Keratinocyte (primary cell): Measurements from ENCODE around the gene AKAP6. TPM values are rescaled to one million over a fixed set of nuclear protein-coding genes. Genes with fewer than 3 reads are reported as not detected.

ENCODE experiments used
- DNase-seq: peaks from one replicate; pipeline ENCODE4 v3.0.0-alpha.2; 2011; ENCODE audit warnings: low read depth, missing footprints, low spot score
- FAIRE-seq: peaks from 2 replicates; lab custom pipeline; 2011; peaks lifted over from hg19 to GRCh38; lab: Jason Lieb, UNC
- H2AFZ ChIP-seq: 2 replicates; pipeline ENCODE4 v1.6.0; 2012; ENCODE audit warnings: low read length, control low read depth, inconsistent platforms; ENCODE audit not compliant: control insufficient read depth
- H3K27ac ChIP-seq: 2 replicates; pipeline ENCODE4 v1.5.1; 2011; ENCODE audit warnings: low read length; ENCODE audit not compliant: control insufficient read depth, insufficient read depth
- H3K27me3 ChIP-seq: 3 replicates; pipeline ENCODE4 v1.6.0; 2011; ENCODE audit warnings: low read length; ENCODE audit not compliant: control insufficient read depth, insufficient read depth; ENCODE audit errors: extremely low read depth
- H3K36me3 ChIP-seq, 2 experiments: 2 replicates in 1 of 2; 3 replicates in 1 of 2; pipeline ENCODE4 v1.5.1; 2011; ENCODE audit warnings: low read length in 2 of 2, mild to moderate bottlenecking in 1 of 2; ENCODE audit not compliant: control insufficient read depth in 2 of 2, insufficient read depth in 2 of 2; ENCODE audit errors: extremely low read depth in 1 of 2
- H3K4me1 ChIP-seq: 3 replicates; pipeline ENCODE4 v1.5.1; 2011; ENCODE audit warnings: low read length; ENCODE audit not compliant: control insufficient read depth, insufficient read depth; ENCODE audit errors: extremely low read depth
- H3K4me2 ChIP-seq: 3 replicates; pipeline ENCODE4 v1.6.0; 2011; ENCODE audit warnings: low read depth, low read length; ENCODE audit not compliant: control insufficient read depth, insufficient read depth; ENCODE audit errors: extremely low read depth
- H3K4me3 ChIP-seq, 3 experiments: fragments of 200-600 bp in 1 of 3; sonication (generic) in 1 of 3; 2 replicates in 2 of 3; 3 replicates in 1 of 3; pipeline ENCODE4 v1.5.1; 2011 to 2016; ENCODE audit warnings: low read length in 3 of 3, mild to moderate bottlenecking in 3 of 3, control low read depth in 2 of 3, inconsistent platforms in 1 of 3, low read depth in 1 of 3, mixed read lengths in 1 of 3, mixed run types in 1 of 3, moderate library complexity in 1 of 3; ENCODE audit not compliant: control insufficient read depth in 2 of 3, insufficient read depth in 2 of 3; ENCODE audit errors: extremely low read depth in 1 of 3
- H3K79me2 ChIP-seq: 2 replicates; pipeline ENCODE4 v1.6.0; 2012; ENCODE audit warnings: low read length; ENCODE audit not compliant: control insufficient read depth, insufficient read depth
- H3K9ac ChIP-seq: 3 replicates; pipeline ENCODE4 v1.6.0; 2011; ENCODE audit warnings: low read length; ENCODE audit not compliant: control insufficient read depth, insufficient read depth; ENCODE audit errors: extremely low read depth
- H3K9me1 ChIP-seq: 3 replicates; pipeline ENCODE4 v1.6.0; 2011; ENCODE audit warnings: low read length; ENCODE audit not compliant: control insufficient read depth, insufficient read depth; ENCODE audit errors: extremely low read depth
- H3K9me3 ChIP-seq: 2 replicates; pipeline ENCODE4 v1.5.1; 2012; ENCODE audit warnings: low read depth, low read length; ENCODE audit not compliant: control insufficient read depth
- H4K20me1 ChIP-seq: 3 replicates; pipeline ENCODE4 v1.6.0; 2011; ENCODE audit warnings: low read length; ENCODE audit not compliant: control insufficient read depth, insufficient read depth; ENCODE audit errors: extremely low read depth
- CTCF ChIP-seq, 3 experiments: IDR thresholded peaks in 1 of 3; conservative IDR thresholded peaks in 1 of 3; optimal IDR thresholded peaks in 1 of 3; 2 replicates in 2 of 3; 3 replicates in 1 of 3; pipeline versions ENCODE3 to v1.5.1; 2011; ENCODE audit warnings: low read length in 3 of 3, mild to moderate bottlenecking in 3 of 3, moderate library complexity in 2 of 3, control low read depth in 1 of 3, inconsistent platforms in 1 of 3; ENCODE audit not compliant: insufficient read depth in 2 of 3; ENCODE audit errors: extremely low read depth in 1 of 3
- EZH2 ChIP-seq: IDR thresholded peaks from one replicate; pipeline ENCODE4 v1.6.1; 2012; ENCODE audit warnings: inconsistent platforms, mild to moderate bottlenecking, low read length, moderate library complexity
- dilution Hi-C: fragments of 300-500 bp; cut with MboI; formaldehyde crosslinking; loops from one replicate; pipeline ENCODE4 v1.7.0; 2020; ENCODE audit warnings: low sequenced_read_pairs; ENCODE audit not compliant: extremely low pct_ligation_motif_present
- polyA plus RNA-seq, 5 experiments: library from polyadenylated mRNA; depleted of rRNA in 3 of 5; stranded (reverse) in 3 of 5; stranded (forward) in 1 of 5; unstranded in 1 of 5; fragments of >200 nt; gene quantifications; 1 replicate in 1 of 5; 2 replicates in 3 of 5; 3 replicates in 1 of 5; pipeline versions ENCODE4 v1.2.1 to v1.2.3, GENCODE V29; 2011 to 2012; ENCODE audit warnings: missing spikeins in 2 of 5, low read depth in 1 of 5, low replicate concordance in 1 of 5

The AKAP6 gene
- polyA plus RNA-seq, 1 donor (not counting 4 experiments of a cell fraction or from before 2014, with no cell fraction given) = 2.0 TPM

- DNase-seq = no peak
Observed at GRCh38 chr14:32559048-32559447, 229.9 kb downstream of the AKAP6 start.

GRCh38 chr14:32559590-32559989 lies 230.5 kb downstream of the AKAP6 start:
- H3K4me1 ChIP-seq = peaks cover 16% of the 10 kb centered on the region
- no peak for FAIRE-seq
- H3K9me3 ChIP-seq = no peaks in the 10 kb centered on the region
- H3K27me3 ChIP-seq = no peaks in the 10 kb centered on the region
- dilution Hi-C loops = no loop called here
- no peaks in the 10 kb centered on the region for H4K20me1 ChIP-seq
- H3K4me3 ChIP-seq = no peak overlapping the region
- no peak overlapping the region for H3K9ac ChIP-seq
- no peaks in the 10 kb centered on the region for H3K36me3 ChIP-seq
- no peak for TF ChIP-seq EZH2
- TF ChIP-seq CTCF (optimal IDR thresholded peaks at IDR 0.05 in 1 of 3, IDR thresholded peaks at IDR 0.05 in 1 of 3, conservative IDR thresholded peaks at IDR 0.05 in 1 of 3; ENCODE audit: extremely low read depth in 1 of 3, insufficient read depth in 2 of 3, low read length in 3 of 3) = no peak
- no peaks in the 10 kb centered on the region for H3K79me2 ChIP-seq
- no peak overlapping the region for H3K4me2 ChIP-seq
- no peaks in the 10 kb centered on the region for H3K9me1 ChIP-seq
- no peak for DNase-seq
- no peak overlapping the region for H2AFZ ChIP-seq
- peak overlapping the region; percentile 24 for H3K27ac ChIP-seq

More at GRCh38 chr14:32559048-32559447, 229.9 kb downstream of the AKAP6 start:
- Histone ChIP-seq H3K4me1 (peaks cover 14% of the 10 kb centered on the region), H3K4me3 (no peak overlapping the region), H3K9me1 (no peaks in the 10 kb centered on the region), H3K4me2 (no peak overlapping the region), H3K27me3 (no peaks in the 10 kb centered on the region), H4K20me1 (no peaks in the 10 kb centered on the region), H3K9ac (no peak overlapping the region), H2AFZ (no peak overlapping the region), H3K79me2 (no peaks in the 10 kb centered on the region), H3K27ac (no peak overlapping the region), H3K9me3 (no peaks in the 10 kb centered on the region), H3K36me3 (no peaks in the 10 kb centered on the region)
- FAIRE-seq = no peak
- dilution Hi-C loops = no loop called here
- TF ChIP-seq EZH2 (no peak), CTCF (optimal IDR thresholded peaks at IDR 0.05 in 1 of 3, IDR thresholded peaks at IDR 0.05 in 1 of 3, conservative IDR thresholded peaks at IDR 0.05 in 1 of 3; ENCODE audit: extremely low read depth in 1 of 3, insufficient read depth in 2 of 3, low read length in 3 of 3) (no peak)
